HEK293 (cell line): ENCODE data around the gene RASD1.

Experiments used
- CTCF ChIA-PET: fragments of 350-600 bp; formaldehyde crosslinking; extraction: SDS; loops from one replicate; lab custom pipeline; 2021; ENCODE audit warnings: antibody characterized with exemption; lab: Yijun Ruan, JAX
- POLR2A ChIA-PET: fragments of 300-600 bp; formaldehyde crosslinking; extraction: SDS; loops from one replicate; lab custom pipeline; 2020; ENCODE audit warnings: antibody characterized with exemption, inconsistent platforms; lab: Yijun Ruan, JAX
- H3K27ac ChIP-seq: fragments of 200-500 bp; sonication (Bioruptor generic); 2 replicates; pipeline ENCODE4 v1.5.1; 2014; ENCODE audit warnings: low read depth, low read length, control low read depth, inconsistent platforms; ENCODE audit errors: extremely low read depth
- H3K36me3 ChIP-seq, 2 experiments: fragments of 200-500 bp in 1 of 2; sonication (Bioruptor generic) in 1 of 2; 1 replicate in 1 of 2; 2 replicates in 1 of 2; pipeline ENCODE4 v1.5.1; 2014 to 2017; ENCODE audit warnings: inconsistent platforms in 2 of 2, low read length in 2 of 2; ENCODE audit not compliant: control insufficient read depth in 2 of 2, insufficient read depth in 1 of 2
- H3K4me1 ChIP-seq: fragments of 200-500 bp; sonication (Bioruptor generic); 2 replicates; pipeline ENCODE4 v1.5.1; 2014; ENCODE audit warnings: mild to moderate bottlenecking, low read length, inconsistent platforms; ENCODE audit not compliant: control insufficient read depth, insufficient read depth
- H3K4me3 ChIP-seq: 2 replicates; pipeline ENCODE4 v1.5.1; 2011; ENCODE audit warnings: low read depth, mild to moderate bottlenecking, control low read depth, low read length, moderate library complexity
- H3K9me3 ChIP-seq: fragments of 200-500 bp; sonication (Bioruptor generic); 2 replicates; pipeline ENCODE4 v1.5.1; 2014; ENCODE audit warnings: low read depth, low read length, inconsistent platforms; ENCODE audit not compliant: control insufficient read depth, insufficient read depth
- AEBP2 ChIP-seq: fragments of 450-650 bp; formaldehyde crosslinking; IDR thresholded peaks from 2 replicates; pipeline ENCODE4 v1.5.1; 2016; ENCODE audit warnings: missing biosample characterization, missing genetic modification characterization, borderline replicate concordance
- IKZF3 ChIP-seq: fragments of 450-650 bp; IDR thresholded peaks from 2 replicates; pipeline ENCODE4 v1.5.0; 2018; ENCODE audit warnings: missing biosample characterization, mild to moderate bottlenecking, missing genetic modification characterization, moderate library complexity
- KLF16 ChIP-seq: fragments of 450-650 bp; formaldehyde crosslinking; IDR thresholded peaks from 2 replicates; pipeline ENCODE4 v1.5.1; 2017; ENCODE audit warnings: missing biosample characterization, missing genetic modification characterization
- OSR2 ChIP-seq: fragments of 450-650 bp; formaldehyde crosslinking; IDR thresholded peaks from 2 replicates; pipeline ENCODE4 v1.5.1; 2016; ENCODE audit warnings: missing biosample characterization, missing genetic modification characterization
- PATZ1 ChIP-seq: fragments of 450-650 bp; formaldehyde crosslinking; IDR thresholded peaks from 2 replicates; pipeline ENCODE4 v1.5.1; 2016; ENCODE audit warnings: missing biosample characterization, missing genetic modification characterization
- PBX3 ChIP-seq: sonication (generic); formaldehyde crosslinking; IDR thresholded peaks from 2 replicates; pipeline ENCODE4 v1.8.1; 2022; ENCODE audit warnings: mild to moderate bottlenecking, moderate library complexity, missing genetic modification reagents
- REPIN1 ChIP-seq: fragments of 450-650 bp; formaldehyde crosslinking; IDR thresholded peaks from 2 replicates; pipeline ENCODE4 v1.5.1; 2017; ENCODE audit warnings: missing biosample characterization, missing genetic modification characterization, low read depth
- SP2 ChIP-seq: fragments of 450-650 bp; formaldehyde crosslinking; IDR thresholded peaks from 2 replicates; pipeline ENCODE4 v1.5.1; 2016; ENCODE audit warnings: missing biosample characterization, missing genetic modification characterization
- YY1 ChIP-seq: fragments of 450-650 bp; formaldehyde crosslinking; IDR thresholded peaks from 2 replicates; pipeline ENCODE4 v1.5.1; 2018; ENCODE audit warnings: missing biosample characterization, missing genetic modification characterization
- ZBTB8A ChIP-seq: fragments of 450-650 bp; formaldehyde crosslinking; IDR thresholded peaks from 2 replicates; pipeline ENCODE4 v1.5.1; 2016; ENCODE audit warnings: missing biosample characterization, missing genetic modification characterization
- ZNF202 ChIP-seq: fragments of 450-650 bp; formaldehyde crosslinking; IDR thresholded peaks from 2 replicates; pipeline ENCODE4 v1.5.1; 2016; ENCODE audit warnings: missing biosample characterization, missing genetic modification characterization, borderline replicate concordance
- ZNF280D ChIP-seq: fragments of 450-650 bp; formaldehyde crosslinking; IDR thresholded peaks from 2 replicates; pipeline ENCODE4 v1.5.1; 2016; ENCODE audit warnings: missing biosample characterization, missing genetic modification characterization
- ZNF398 ChIP-seq: fragments of 450-650 bp; formaldehyde crosslinking; IDR thresholded peaks from 2 replicates; pipeline ENCODE4 v1.5.1; 2017; ENCODE audit warnings: missing biosample characterization, missing genetic modification characterization
- ZNF416 ChIP-seq: fragments of 450-650 bp; formaldehyde crosslinking; IDR thresholded peaks from 2 replicates; pipeline ENCODE4 v1.5.1; 2016; ENCODE audit warnings: missing biosample characterization, missing genetic modification characterization
- ZNF48 ChIP-seq: fragments of 450-650 bp; formaldehyde crosslinking; IDR thresholded peaks from 2 replicates; pipeline ENCODE4 v1.5.1; 2016; ENCODE audit warnings: missing biosample characterization, missing genetic modification characterization
- ZNF658 ChIP-seq: fragments of 450-650 bp; formaldehyde crosslinking; IDR thresholded peaks from 2 replicates; pipeline ENCODE4; 2016; ENCODE audit warnings: missing biosample characterization, missing genetic modification characterization

The RASD1 gene

GRCh38 chr17:17492571-17492970, 3.6 kb downstream of the RASD1 start:
- no peak for TF ChIP-seq ZBTB8A (tag by site-specific recombination)
- TF ChIP-seq ZNF280D (tag by site-specific recombination), result no peak
- TF ChIP-seq KLF16, result no peak
- no peak for TF ChIP-seq SP2
- TF ChIP-seq ZNF416 (tag by site-specific recombination), result no peak
- Histone ChIP-seq H3K9me3 (no peaks in the 10 kb centered on the region), H3K27ac (no peak overlapping the region), H3K4me3 (no peak overlapping the region), H3K36me3 (peaks cover 13 to 60% of the 10 kb centered on the region in 2 experiments), H3K4me1 (no peaks in the 10 kb centered on the region)
- CTCF ChIA-PET, result interaction anchor here (0.6 to 1.6 kb wide), 2 partner anchors 16 to 122 kb away, joined by 3 to 5 read pairs; no protein-coding TSS in a partner anchor
- POLR2A ChIA-PET, result interaction anchor here (0.7 kb wide), 1 partner anchor 98 kb away, joined by 3 read pairs; the partner anchor contains the start of gene PEMT

- H3K4me1 ChIP-seq, result no peaks in the 10 kb centered on the region
- H3K36me3 ChIP-seq, result peaks cover 15 to 65% of the 10 kb centered on the region in 2 experiments
- POLR2A ChIA-PET, result interaction anchor here (0.7 kb wide), 1 partner anchor 99 kb away, joined by 3 read pairs; the partner anchor contains the start of gene PEMT
- no peak overlapping the region for H3K27ac ChIP-seq
- H3K9me3 ChIP-seq, result no peaks in the 10 kb centered on the region
- no peak for TF ChIP-seq ZNF398 (tag by site-specific recombination)
- no peak for TF ChIP-seq AEBP2 (tag by site-specific recombination)
- TF ChIP-seq PBX3, result no peak
- no peak for TF ChIP-seq OSR2 (tag by site-specific recombination)
- TF ChIP-seq ZNF658, result no peak
- no peak for TF ChIP-seq IKZF3 (tag by site-specific recombination)
- TF ChIP-seq PATZ1 (tag by site-specific recombination), result no peak
- no peak for TF ChIP-seq ZNF48 (tag by site-specific recombination)
- TF ChIP-seq REPIN1 (tag by site-specific recombination), result no peak
- TF ChIP-seq YY1, result no peak
- no peak for TF ChIP-seq ZNF202 (tag by site-specific recombination)
- TF ChIP-seq, all 188 proteins: peak for 0
- no peak overlapping the region for H3K4me3 ChIP-seq
- CTCF ChIA-PET, result interaction anchor here (0.6 to 1.6 kb wide), 3 partner anchors 17 to 188 kb away, joined by 3 to 5 read pairs (median 4); no protein-coding TSS in a partner anchor
Observed at GRCh38 chr17:17492085-17492484, 4.1 kb downstream of the RASD1 start.
